GM19438 (cell line): ENCODE data around the gene ATP11B.

Source experiments
- ATAC-seq: cut with Tn5 transposase; IDR thresholded peaks from one replicate; pipeline ENCODE4 v1.9.1; 2021; ENCODE audit warnings: low read depth; ENCODE audit not compliant: unreplicated experiment

The ATP11B gene

GRCh38 chr3:182947888-182948287 is 154.6 kb downstream of the ATP11B start:
- no peak for ATAC-seq

GRCh38 chr3:182948305-182948704 is 155.0 kb downstream of the ATP11B start:
- no peak for ATAC-seq

DNA sequence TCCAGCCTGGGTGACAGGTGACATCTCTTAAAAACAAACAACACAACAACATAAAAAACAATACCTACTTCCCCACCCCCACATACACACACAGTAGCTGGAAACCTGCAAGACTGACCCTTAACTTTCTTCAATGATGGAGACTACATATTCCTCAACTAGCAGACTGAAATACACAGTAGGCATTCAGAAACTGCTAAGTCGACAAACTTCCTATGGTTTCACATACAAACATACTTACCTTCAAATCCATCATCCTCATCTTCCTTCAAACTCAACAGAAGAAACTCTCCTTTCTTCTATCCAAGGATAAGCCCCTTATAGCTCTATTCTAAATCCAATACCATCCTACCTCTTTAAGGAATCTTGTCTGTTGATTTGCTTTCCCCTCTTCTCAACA is 156.4 kb downstream of the ATP11B start:
- ATAC-seq = no peak

- peak; percentile 81 for ATAC-seq
Measured at GRCh38 chr3:182954553-182955235, 161.4 kb downstream of the ATP11B start.

DNA sequence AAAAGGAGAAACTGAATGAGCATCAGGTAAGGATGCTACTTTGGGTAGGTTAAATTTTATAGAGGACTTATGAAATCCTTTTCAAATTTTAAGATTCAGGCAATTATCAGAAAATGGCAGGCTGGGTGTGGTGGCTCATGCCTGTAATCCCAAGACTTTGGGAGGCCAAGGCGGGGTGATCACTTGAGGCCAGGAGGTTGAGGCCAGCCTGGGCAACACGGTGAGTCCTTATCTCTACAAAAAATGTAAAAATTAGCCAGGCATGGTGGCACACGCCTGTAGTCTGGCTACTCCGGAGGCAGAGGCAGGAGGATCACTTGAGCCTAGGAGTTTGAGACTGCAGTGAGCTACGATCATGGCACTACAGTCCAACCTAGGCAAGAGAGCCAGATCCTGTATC is 163.9 kb downstream of the ATP11B start:
- no peak for ATAC-seq

- ATAC-seq = no peak
Measured at GRCh38 chr3:182957676-182958266, 164.5 kb downstream of the ATP11B start.

- no peak for ATAC-seq
Measured at GRCh38 chr3:182959474-182960350, 166.4 kb downstream of the ATP11B start.

DNA sequence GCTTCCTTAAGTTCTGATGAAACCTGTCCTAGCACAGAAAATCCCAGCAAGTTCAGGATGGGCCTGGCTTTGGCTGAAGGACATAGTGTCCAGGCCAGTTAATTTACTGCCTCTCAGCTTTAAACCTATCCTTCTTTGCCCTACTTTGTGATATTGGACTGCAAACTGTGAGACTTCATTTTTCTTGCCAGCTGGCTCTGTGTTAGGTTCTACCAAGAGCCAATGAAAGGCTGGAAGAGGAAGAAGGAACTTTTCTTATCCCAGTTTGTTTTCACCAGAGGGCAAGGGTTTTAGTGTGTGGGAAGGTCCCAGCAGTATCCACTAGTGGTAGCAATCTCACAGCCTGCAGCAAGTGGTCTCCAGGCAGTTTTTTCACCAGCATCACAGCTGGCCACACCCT is 168.9 kb downstream of the ATP11B start:
- ATAC-seq = no peak

DNA sequence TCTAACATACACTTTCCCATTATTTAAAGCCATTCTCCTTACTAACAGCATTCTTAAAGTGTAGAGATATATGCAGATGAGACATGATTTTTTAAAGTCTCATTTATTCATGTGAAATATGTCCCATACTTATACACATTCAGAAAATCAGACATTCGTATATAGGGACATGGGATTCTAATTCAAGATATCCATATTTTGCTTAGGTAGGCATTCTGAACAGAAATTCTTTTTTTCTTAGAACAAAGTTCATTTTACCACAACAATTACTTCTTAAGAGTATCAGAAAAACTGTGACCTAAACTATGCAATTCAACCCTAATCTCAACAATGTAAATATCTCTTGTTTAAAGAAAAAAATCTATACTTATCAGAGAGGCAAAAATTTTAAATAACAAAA is 170.9 kb downstream of the ATP11B start:
- ATAC-seq = no peak

- ATAC-seq = no peak
Measured at GRCh38 chr3:182965861-182966366, 172.6 kb downstream of the ATP11B start.

DNA sequence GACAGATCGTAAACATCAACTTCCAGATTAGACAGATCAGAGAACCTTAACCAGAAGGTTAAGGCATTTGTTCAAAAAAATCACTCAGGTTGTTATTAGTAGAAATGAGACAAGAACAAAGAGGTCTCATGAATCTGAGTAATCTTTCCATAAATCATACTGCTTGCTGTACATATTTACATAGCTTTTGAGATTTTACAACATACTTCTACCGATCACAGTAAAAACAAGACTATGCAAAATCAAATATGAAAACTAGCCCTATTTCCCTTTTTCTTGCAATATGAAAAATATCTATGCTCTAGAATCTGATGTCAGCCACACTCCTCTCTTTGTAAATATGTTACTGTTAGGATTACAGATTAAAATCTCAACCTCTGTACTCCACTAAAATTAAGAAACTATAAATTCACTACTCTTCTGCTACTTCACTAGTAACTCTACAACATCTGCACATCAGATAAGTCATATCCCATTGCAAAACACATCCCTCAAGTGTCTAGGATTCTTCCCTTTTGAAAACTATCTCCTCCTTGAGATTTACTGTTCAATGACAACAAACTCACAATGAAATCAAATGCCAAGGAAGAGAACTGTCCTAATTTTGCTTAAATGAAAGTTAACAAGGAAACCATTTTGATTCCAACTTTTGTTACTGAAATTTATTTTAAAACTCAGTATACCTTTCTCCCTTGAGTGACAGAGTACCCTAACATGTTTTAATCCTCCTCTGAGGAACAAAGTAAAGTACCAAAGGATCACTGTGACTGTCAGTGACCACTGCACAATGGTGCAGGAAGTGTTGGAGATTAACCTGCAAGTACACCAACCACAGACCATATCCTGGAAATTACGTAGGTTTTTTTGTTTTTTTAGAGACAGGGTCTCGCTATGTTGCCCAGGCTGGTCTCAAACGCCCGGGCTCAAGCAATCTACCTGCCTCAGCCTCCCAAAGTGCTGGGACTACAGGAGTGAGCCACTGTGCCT is 174.2 kb downstream of the ATP11B start:
- peak; percentile 54 for ATAC-seq

DNA sequence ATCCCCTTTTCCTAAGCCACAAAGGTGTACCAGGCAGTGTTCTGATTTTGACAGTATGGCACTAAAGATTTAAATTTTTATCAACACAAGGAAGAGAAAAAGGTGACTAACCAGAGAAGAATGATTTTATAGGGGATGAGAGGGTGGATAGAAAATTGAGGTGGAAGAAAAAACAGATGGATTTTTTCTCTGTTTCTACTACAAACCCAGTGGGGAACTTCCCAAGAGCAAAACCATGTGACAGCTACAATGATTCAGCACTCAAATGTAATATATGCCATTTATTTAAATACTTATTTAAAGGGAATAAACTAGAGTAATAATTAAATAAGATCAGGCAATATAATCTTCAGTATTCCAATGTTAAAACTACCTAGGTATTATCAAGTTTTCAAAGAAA is 176.0 kb downstream of the ATP11B start:
- no peak for ATAC-seq

- ATAC-seq = no peak
Measured at GRCh38 chr3:182969853-182970252, 176.5 kb downstream of the ATP11B start.

- ATAC-seq = no peak
Measured at GRCh38 chr3:182970811-182971418, 177.6 kb downstream of the ATP11B start.
